Endothelial cell of umbilical vein (primary cell): ENCODE measurements around the gene RSBN1. TPM values are rescaled to one million over a fixed set of nuclear protein-coding genes. Genes with fewer than 3 reads are reported as not detected.
"Not testable (repeated sequence)": the region's sequence is repeated elsewhere in the genome, so short reads cannot be mapped to it uniquely, and the experiment has no call there.

Experiments
- BruUV-seq: library from RNA; stranded (reverse); fragments of 400-500 nt; replicated peaks from 2 replicates; lab custom pipeline; 2021; lab: Mats Ljungman, UMichigan
- CTCF ChIA-PET: fragments of 300-600, 350-600 bp; sonication (Branson Sonifier 250); formaldehyde crosslinking; loops from one replicate; lab custom pipeline; 2021; ENCODE audit warnings: antibody characterized with exemption, inconsistent platforms; lab: Charles Lee
- POLR2A ChIA-PET: fragments of 300-600, 350-600 bp; sonication (Branson Sonifier 250); formaldehyde crosslinking; loops from one replicate; lab custom pipeline; 2021; ENCODE audit warnings: antibody characterized with exemption, inconsistent platforms; lab: Charles Lee
- DNase-seq: peaks from one replicate; pipeline ENCODE4 v3.0.0-alpha.2; 2011; ENCODE audit warnings: low read depth, low spot score
- FAIRE-seq: peaks from 2 replicates; lab custom pipeline; 2011; peaks lifted over from hg19 to GRCh38; lab: Jason Lieb, UNC
- H2AFZ ChIP-seq: 2 replicates; pipeline ENCODE4 v1.6.0; 2012; ENCODE audit warnings: low read depth, low read length, control low read depth, inconsistent platforms
- H3K27ac ChIP-seq: 2 replicates; pipeline ENCODE4 v1.5.1; 2011; ENCODE audit warnings: low read depth, mild to moderate bottlenecking, control low read depth, low read length, moderate library complexity; ENCODE audit not compliant: insufficient read depth
- H3K27me3 ChIP-seq, 2 experiments: 2 replicates each; pipeline versions ENCODE4 v1.6.0 to v1.6.1; 2011; ENCODE audit warnings: low read length in 2 of 2, mixed read lengths in 1 of 2; ENCODE audit not compliant: control insufficient read depth in 2 of 2, insufficient read depth in 2 of 2
- H3K36me3 ChIP-seq, 2 experiments: 2 replicates in 1 of 2; 3 replicates in 1 of 2; pipeline ENCODE4 v1.5.1; 2011; ENCODE audit warnings: low read length in 2 of 2, mild to moderate bottlenecking in 1 of 2, moderate library complexity in 1 of 2; ENCODE audit not compliant: control insufficient read depth in 2 of 2, insufficient read depth in 2 of 2; ENCODE audit errors: extremely low read depth in 1 of 2
- H3K4me1 ChIP-seq: 3 replicates; pipeline ENCODE4 v1.5.1; 2011; ENCODE audit warnings: mild to moderate bottlenecking, low read length; ENCODE audit not compliant: control insufficient read depth, insufficient read depth; ENCODE audit errors: extremely low read depth
- H3K4me2 ChIP-seq: 2 replicates; pipeline ENCODE4 v1.6.1; 2011; ENCODE audit warnings: low read length, control low read depth, mixed read lengths; ENCODE audit not compliant: insufficient read depth
- H3K4me3 ChIP-seq, 3 experiments: fragments of 200-600 bp in 1 of 3; sonication (generic), shearing (Covaris generic) in 1 of 3; replicated peaks in 1 of 3; 2 replicates each; pipeline ENCODE4 v1.5.1; 2011 to 2016; ENCODE audit warnings: control low read depth in 3 of 3, low read length in 3 of 3, mild to moderate bottlenecking in 2 of 3, inconsistent platforms in 1 of 3, low read depth in 1 of 3, moderate library complexity in 1 of 3; ENCODE audit not compliant: insufficient read depth in 1 of 3
- H3K79me2 ChIP-seq: 2 replicates; pipeline ENCODE4 v1.6.0; 2012; ENCODE audit warnings: low read length, inconsistent platforms; ENCODE audit not compliant: control insufficient read depth, insufficient read depth
- H3K9ac ChIP-seq: replicated peaks from 2 replicates; pipeline ENCODE3; 2011; ENCODE audit warnings: low read length, control low read depth; ENCODE audit not compliant: insufficient read depth; ENCODE audit errors: extremely low read depth
- H3K9me1 ChIP-seq: replicated peaks from 3 replicates; pipeline ENCODE4 v1.6.0; 2011; ENCODE audit warnings: mild to moderate bottlenecking, low read length; ENCODE audit not compliant: control insufficient read depth, insufficient read depth; ENCODE audit errors: extremely low read depth
- H3K9me3 ChIP-seq: replicated peaks from 2 replicates; pipeline ENCODE4 v1.5.1; 2012; ENCODE audit warnings: low read length, inconsistent platforms; ENCODE audit not compliant: control insufficient read depth, insufficient read depth
- H4K20me1 ChIP-seq: replicated peaks from 2 replicates; pipeline ENCODE3; 2011; ENCODE audit warnings: mild to moderate bottlenecking, low read length; ENCODE audit not compliant: control insufficient read depth, insufficient read depth; ENCODE audit errors: extremely low read depth
- EZH2 ChIP-seq: IDR thresholded peaks from 2 replicates; pipeline ENCODE4 v1.6.1; 2012; ENCODE audit warnings: borderline replicate concordance, low read depth, mild to moderate bottlenecking, moderate library complexity, low read length, inconsistent platforms; ENCODE audit not compliant: severe bottlenecking
- FOS ChIP-seq: IDR thresholded peaks from 2 replicates; pipeline ENCODE4 v1.6.1; 2011; ENCODE audit warnings: mild to moderate bottlenecking, low read length, moderate library complexity, borderline replicate concordance; ENCODE audit not compliant: insufficient read depth
- GATA2 ChIP-seq: IDR thresholded peaks from 2 replicates; pipeline ENCODE4 v1.7.0; 2011; ENCODE audit warnings: low read depth, mild to moderate bottlenecking, moderate library complexity, mixed read lengths, low read length; ENCODE audit not compliant: insufficient read length, insufficient read depth
- JUN ChIP-seq: IDR thresholded peaks from 2 replicates; pipeline ENCODE4 v1.6.1; 2011; ENCODE audit warnings: borderline replicate concordance, low read depth; ENCODE audit not compliant: insufficient read length, insufficient read depth
- MYC ChIP-seq: IDR thresholded peaks from one replicate; pipeline ENCODE4 v1.6.1; 2011; ENCODE audit warnings: mild to moderate bottlenecking, low read depth, low read length
- POLR2A ChIP-seq: IDR thresholded peaks from 2 replicates; pipeline ENCODE4 v1.6.1; 2012; ENCODE audit warnings: low read depth, mild to moderate bottlenecking, control low read depth, low read length
- POLR2AphosphoS5 ChIP-seq: IDR thresholded peaks from 2 replicates; pipeline ENCODE4 v1.6.1; 2012; ENCODE audit warnings: low read depth, mild to moderate bottlenecking, control low read depth, low read length, moderate library complexity; ENCODE audit not compliant: insufficient read depth
- dilution Hi-C: fragments of 300-500 bp; cut with MboI; formaldehyde crosslinking; loops from one replicate; pipeline ENCODE4 v1.15.0; 2019; ENCODE audit warnings: low sequenced_read_pairs; ENCODE audit not compliant: extremely low pct_ligation_motif_present
- intact Hi-C: fragments of 100-400 bp; cut with micrococcal nuclease; formaldehyde crosslinking; loops from one replicate; pipeline ENCODE4 v1.10.0; 2022
- polyA plus RNA-seq, 4 experiments: library from polyadenylated mRNA; depleted of rRNA in 3 of 4; stranded (reverse) in 3 of 4; unstranded in 1 of 4; fragments of >200 nt; gene quantifications; 2 replicates each; pipeline versions ENCODE4 v1.2.1 to v1.2.3, GENCODE V29; 2011 to 2012; ENCODE audit warnings: missing spikeins in 1 of 4
- total RNA-seq: library from RNA; stranded (reverse); gene quantifications from 2 replicates; pipeline ENCODE4 v1.2.3, GENCODE V29; 2021
- TF ChIP-seq, protein P1 (sequence below), 2 donors: IDR thresholded peaks; 1 replicate in 1 of 2; 2 replicates in 1 of 2; pipeline ENCODE4 v1.5.1; 2011; ENCODE audit warnings: low read length in 2 of 2, mild to moderate bottlenecking in 2 of 2, moderate library complexity in 2 of 2, control low read depth in 1 of 2, inconsistent platforms in 1 of 2, low read depth in 1 of 2; ENCODE audit not compliant: insufficient read depth in 1 of 2; ENCODE audit errors: extremely low read depth in 1 of 2
- TF ChIP-seq, protein P2 (sequence below): IDR thresholded peaks from 2 replicates; pipeline ENCODE4 v1.6.1; 2011; ENCODE audit not compliant: insufficient read depth, insufficient read length

Gene RSBN1
- total and polyA plus RNA-seq, 2 donors (not counting 3 experiments of a cell fraction or from before 2014, with no cell fraction given): 4.0 to 13.4 TPM

DNA sequence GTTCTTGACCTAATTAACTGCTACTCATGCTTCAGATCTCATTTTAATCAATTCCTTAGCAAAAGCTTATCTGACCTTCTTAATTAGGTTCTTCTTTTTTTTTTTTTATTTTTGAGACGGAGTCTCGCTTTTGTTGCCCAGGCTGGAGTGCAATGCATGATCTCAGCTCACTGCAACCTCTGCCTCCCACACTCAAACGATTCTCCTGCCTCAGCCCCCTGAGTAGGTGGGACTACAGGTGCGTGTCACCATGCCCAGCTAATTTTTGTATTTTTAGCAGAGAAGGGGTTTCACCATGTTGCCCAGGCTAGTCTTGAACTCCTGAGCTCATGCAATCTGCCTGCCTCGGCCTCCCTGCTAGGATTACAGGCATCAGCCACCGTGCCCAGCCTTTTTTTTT is 58.9 kb downstream of the RSBN1 start:
- dilution Hi-C loops, H4K20me1 ChIP-seq, H3K27me3 ChIP-seq, H2AFZ ChIP-seq, H3K9ac ChIP-seq, POLR2A ChIA-PET, BruUV-seq, H3K4me2 ChIP-seq, CTCF ChIA-PET, H3K4me3 ChIP-seq, intact Hi-C loops, DNase-seq, H3K9me3 ChIP-seq, H3K9me1 ChIP-seq, FAIRE-seq, H3K27ac ChIP-seq: not testable (repeated sequence)
- Histone ChIP-seq H3K4me1 (peaks cover 14% of the 10 kb centered on the region), H3K79me2 (peaks cover 39% of the 10 kb centered on the region), H3K36me3 (peaks cover 2 to 11% of the 10 kb centered on the region in 2 experiments)

DNA sequence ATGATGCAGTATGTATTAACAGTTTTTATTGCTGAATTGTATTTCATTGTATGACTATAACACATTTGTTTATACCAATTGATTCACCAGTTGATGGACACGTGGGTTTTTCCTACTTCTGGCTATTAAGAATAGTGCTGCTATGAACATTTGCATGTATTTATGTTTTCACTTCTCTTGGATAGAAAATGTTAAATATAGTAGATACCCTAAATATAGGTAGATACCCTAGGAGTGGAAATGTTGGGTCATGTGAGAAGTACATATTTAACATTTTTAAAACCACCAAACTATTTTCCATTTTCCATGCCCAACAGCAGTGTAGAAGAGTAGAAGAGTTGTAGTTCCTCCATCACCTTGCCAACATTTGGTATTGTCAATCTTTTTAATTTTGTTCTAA is 60.8 kb downstream of the RSBN1 start:
- FAIRE-seq (no peak), DNase-seq (no peak)
- Histone ChIP-seq H3K27ac (no peak overlapping the region), H3K79me2 (peaks cover 23% of the 10 kb centered on the region), H3K27me3 (no peaks in the 10 kb centered on the region), H4K20me1 (peaks cover 2% of the 10 kb centered on the region), H3K36me3 (peaks cover 2 to 15% of the 10 kb centered on the region in 2 experiments), H3K9ac (no peak overlapping the region), H3K9me1 (no peaks in the 10 kb centered on the region), H3K4me2 (no peak overlapping the region), H2AFZ (no peak overlapping the region), H3K4me3 (no peak overlapping the region), H3K9me3 (no peaks in the 10 kb centered on the region), H3K4me1 (peaks cover 5% of the 10 kb centered on the region)
- ChIA-PET POLR2A (no interaction called here), CTCF (no interaction called here)
- TF ChIP-seq JUN (no peak), MYC (no peak), FOS (no peak), POLR2A (no peak), GATA2 (no peak), POLR2AphosphoS5 (no peak), EZH2 (no peak)
- TF ChIP-seq, protein P1, sequence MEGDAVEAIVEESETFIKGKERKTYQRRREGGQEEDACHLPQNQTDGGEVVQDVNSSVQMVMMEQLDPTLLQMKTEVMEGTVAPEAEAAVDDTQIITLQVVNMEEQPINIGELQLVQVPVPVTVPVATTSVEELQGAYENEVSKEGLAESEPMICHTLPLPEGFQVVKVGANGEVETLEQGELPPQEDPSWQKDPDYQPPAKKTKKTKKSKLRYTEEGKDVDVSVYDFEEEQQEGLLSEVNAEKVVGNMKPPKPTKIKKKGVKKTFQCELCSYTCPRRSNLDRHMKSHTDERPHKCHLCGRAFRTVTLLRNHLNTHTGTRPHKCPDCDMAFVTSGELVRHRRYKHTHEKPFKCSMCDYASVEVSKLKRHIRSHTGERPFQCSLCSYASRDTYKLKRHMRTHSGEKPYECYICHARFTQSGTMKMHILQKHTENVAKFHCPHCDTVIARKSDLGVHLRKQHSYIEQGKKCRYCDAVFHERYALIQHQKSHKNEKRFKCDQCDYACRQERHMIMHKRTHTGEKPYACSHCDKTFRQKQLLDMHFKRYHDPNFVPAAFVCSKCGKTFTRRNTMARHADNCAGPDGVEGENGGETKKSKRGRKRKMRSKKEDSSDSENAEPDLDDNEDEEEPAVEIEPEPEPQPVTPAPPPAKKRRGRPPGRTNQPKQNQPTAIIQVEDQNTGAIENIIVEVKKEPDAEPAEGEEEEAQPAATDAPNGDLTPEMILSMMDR (IDR thresholded peaks at IDR 0.05; ENCODE audit: extremely low read depth in 1 of 2, insufficient read depth in 1 of 2, low read depth in 1 of 2, low read length in 2 of 2): no peak
- TF ChIP-seq, protein P2, sequence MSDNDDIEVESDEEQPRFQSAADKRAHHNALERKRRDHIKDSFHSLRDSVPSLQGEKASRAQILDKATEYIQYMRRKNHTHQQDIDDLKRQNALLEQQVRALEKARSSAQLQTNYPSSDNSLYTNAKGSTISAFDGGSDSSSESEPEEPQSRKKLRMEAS: no peak
- no TSS peak for BruUV-seq
- dilution Hi-C loops (no loop called here), intact Hi-C loops (no loop called here)
